ENCODE measurements around the gene CRTAC1. TPM values are rescaled to one million over a fixed set of nuclear protein-coding genes. Genes with fewer than 3 reads are reported as not detected.
"Not testable (repeated sequence)": the region's sequence is repeated elsewhere in the genome, so short reads cannot be mapped to it uniquely, and the experiment has no call there.

Gene CRTAC1
- total RNA-seq, 1 experiment from 2014 or later, result not detected

- DNase-seq (ENCODE audit: low spot score), result peak; percentile 71
These were observed 187.7 kb downstream of the CRTAC1 start for GRCh38 chr10:97842656-97843280.

- DNase-seq (ENCODE audit: low spot score), result not testable (repeated sequence)
These were observed 188.3 kb downstream of the CRTAC1 start for GRCh38 chr10:97842114-97842513.

- not testable (repeated sequence) for DNase-seq (ENCODE audit: low spot score)
These were observed 189.3 kb downstream of the CRTAC1 start for GRCh38 chr10:97841166-97841565.

DNA sequence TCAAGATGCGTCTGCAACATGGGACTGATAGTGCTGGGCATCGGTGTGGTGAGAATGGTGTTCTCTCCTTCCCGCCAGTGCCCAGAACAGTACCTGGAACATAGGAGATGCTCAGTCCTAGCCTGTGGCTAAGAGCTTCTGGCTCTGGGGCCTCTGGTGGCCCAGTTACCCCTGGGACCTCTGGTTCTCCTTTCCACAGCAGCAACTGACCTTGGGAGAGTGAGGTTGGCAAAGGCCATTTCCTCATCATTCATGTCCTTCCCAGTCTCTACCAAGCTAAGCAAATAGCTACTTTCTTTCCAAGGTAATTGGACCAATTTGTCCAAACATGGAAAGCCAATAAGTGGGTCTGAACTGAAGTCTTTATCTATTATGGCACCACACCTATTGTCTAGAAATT lies 192.3 kb downstream of the CRTAC1 start:
- DNase-seq (ENCODE audit: low spot score), result no peak

- DNase-seq (ENCODE audit: low spot score), result no peak
These were observed 194.0 kb downstream of the CRTAC1 start for GRCh38 chr10:97836446-97836845.

GRCh38 chr10:97831259-97831658 lies 199.2 kb downstream of the CRTAC1 start:
- no peak for DNase-seq (ENCODE audit: low spot score)

DNA sequence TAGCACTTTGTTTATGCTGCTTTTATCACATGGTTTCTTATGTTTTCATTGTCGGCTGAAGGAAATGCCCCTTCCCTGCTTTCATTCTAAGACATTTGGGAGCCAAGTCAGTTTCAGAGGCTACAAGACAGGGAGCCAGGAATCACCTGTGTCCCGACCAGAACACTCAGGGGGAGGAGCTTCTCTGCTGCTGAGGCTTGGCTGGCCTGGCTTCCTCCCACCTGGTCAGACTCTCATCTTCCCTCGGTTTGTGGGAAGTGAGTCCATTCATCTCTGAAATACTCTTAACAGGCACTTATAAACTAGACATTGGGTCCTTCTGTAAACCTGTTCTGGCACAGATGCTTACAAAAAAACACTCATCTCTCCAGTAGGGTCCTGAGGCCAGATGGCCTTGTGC lies 200.4 kb downstream of the CRTAC1 start:
- DNase-seq (ENCODE audit: low spot score), result no peak

GRCh38 chr10:97828721-97829120 lies 201.7 kb downstream of the CRTAC1 start:
- no peak for DNase-seq (ENCODE audit: low spot score)

DNA sequence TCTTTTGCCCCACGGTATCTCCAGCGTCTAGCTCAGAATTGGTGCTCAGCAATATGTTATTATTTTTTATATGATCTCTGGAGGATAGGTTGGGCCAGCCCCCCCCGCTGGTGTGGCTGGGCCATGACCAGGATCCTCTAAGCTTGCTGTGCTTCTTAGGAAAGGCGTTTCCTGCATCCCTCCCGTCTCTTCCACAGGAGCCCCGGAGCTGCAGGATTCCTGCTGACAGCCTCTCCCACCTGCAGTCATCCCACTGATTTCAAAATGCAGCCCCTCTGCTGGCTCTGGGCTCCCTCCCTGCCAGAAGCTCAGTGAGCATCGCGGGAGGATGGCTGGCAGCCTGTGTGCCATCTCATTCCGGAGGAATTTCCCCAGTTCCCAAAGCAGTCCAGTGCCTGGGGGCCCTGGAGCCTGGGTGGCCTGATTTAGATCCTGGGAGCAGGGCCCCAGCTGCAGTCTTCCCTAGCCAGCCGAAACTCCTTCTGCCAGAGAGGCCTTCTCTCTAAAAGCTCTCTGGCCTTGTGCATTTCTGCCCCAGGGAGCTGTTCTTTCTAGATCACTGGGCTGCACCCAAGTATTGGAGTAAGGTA lies 202.6 kb downstream of the CRTAC1 start:
- DNase-seq (ENCODE audit: low spot score), result peak; percentile 60

- DNase-seq (ENCODE audit: low spot score), result no peak
These were observed 203.5 kb downstream of the CRTAC1 start for GRCh38 chr10:97826892-97827291.

- no peak for DNase-seq (ENCODE audit: low spot score)
These were observed 205.2 kb downstream of the CRTAC1 start for GRCh38 chr10:97825020-97825760.

GRCh38 chr10:97823734-97824133 lies 206.7 kb downstream of the CRTAC1 start:
- DNase-seq (ENCODE audit: low spot score), result no peak

DNA sequence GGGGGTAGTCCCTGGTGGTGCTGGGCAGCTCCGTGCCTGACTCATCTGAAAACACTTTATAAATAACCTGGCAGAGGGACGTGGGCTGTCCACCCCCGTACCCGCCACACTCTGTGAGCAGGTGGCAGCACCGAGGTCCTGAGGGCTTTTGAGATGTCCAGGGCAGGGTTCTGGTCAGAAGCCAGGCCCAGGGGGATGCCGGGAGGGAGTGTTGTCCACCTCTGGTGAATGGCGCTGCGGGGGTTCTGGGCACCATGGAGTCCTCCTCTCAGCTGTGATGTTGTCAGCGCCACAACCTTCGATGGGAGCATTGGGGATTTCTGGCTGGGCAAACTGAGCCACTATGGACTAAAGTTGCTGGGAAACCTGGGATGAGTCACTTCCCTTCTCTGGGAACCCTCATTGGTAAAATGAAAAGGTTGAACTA lies 208.1 kb downstream of the CRTAC1 start:
- peak; percentile 79 for DNase-seq (ENCODE audit: low spot score)

- peak; percentile 51 for DNase-seq (ENCODE audit: low spot score)
These were observed 208.9 kb downstream of the CRTAC1 start for GRCh38 chr10:97821308-97822038.

- DNase-seq (ENCODE audit: low spot score), result no peak
These were observed 210.2 kb downstream of the CRTAC1 start for GRCh38 chr10:97820096-97820704.

DNA sequence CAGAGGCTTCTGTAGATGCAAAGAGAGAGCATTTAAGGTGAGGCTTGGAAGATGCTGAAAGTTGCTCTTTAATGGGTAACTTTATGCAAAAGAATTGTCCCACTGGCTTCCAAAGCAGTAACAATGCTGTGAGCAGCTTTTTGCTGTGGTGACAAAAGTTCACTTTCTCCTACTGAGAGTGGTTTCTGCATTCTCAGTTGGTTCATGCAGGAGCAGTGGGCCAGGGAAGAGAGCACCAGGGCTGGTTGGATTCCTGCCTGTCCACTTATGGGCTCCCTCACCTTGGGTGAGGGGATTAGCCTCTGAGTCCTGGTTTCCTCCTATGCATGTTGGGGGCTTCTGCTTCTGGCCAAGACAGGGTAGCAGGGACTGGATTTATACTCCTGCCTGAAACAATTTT lies 211.8 kb downstream of the CRTAC1 start:
- DNase-seq (ENCODE audit: low spot score), result no peak

DNA sequence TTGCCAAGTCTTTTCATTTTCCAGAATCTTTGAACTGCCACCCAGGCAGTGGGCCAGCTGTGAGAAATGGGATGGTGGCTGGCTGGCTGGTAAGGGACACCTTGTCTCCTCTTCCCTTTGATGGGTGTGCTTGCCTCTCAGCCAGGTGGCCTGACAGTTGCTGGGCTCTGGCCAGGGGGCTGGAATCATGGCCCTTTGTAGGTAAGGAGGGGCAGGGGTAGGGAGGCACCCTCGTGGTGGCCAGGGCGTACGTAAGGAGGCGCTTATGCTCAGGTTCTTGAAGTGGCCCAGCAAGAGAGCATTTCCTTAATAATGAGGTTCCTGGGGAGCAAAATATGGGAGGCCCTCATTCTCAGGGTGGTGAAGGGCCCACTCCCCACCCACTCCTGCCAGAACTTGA lies 213.8 kb downstream of the CRTAC1 start:
- DNase-seq (ENCODE audit: low spot score), result no peak

Other genes starting within 250 kb of the CRTAC1 start
- gene GOLGA7B, start 180.8 kb downstream of the CRTAC1 start, total RNA-seq (2014; rRNA removed; shearing (Covaris generic)), result 1.2 and 1.9 TPM in 2 replicates
- gene R3HCC1L, start 104.0 kb upstream of the CRTAC1 start, total RNA-seq (2014; rRNA removed; shearing (Covaris generic)), result 9.8 and 13.0 TPM in 2 replicates
- gene LOXL4, start 237.6 kb upstream of the CRTAC1 start, total RNA-seq (2014; rRNA removed; shearing (Covaris generic)), result 15.4 and 24.9 TPM in 2 replicates

All from A172 (cell line).